ENCODE measurements around the gene INAVA.

Gene INAVA

GRCh38 chr1:200877010-200877409, 17.7 kb upstream of the INAVA start:
- DNase-seq, result no peak

GRCh38 chr1:200877839-200878551, 16.7 kb upstream of the INAVA start:
- DNase-seq, result no peak

DNA sequence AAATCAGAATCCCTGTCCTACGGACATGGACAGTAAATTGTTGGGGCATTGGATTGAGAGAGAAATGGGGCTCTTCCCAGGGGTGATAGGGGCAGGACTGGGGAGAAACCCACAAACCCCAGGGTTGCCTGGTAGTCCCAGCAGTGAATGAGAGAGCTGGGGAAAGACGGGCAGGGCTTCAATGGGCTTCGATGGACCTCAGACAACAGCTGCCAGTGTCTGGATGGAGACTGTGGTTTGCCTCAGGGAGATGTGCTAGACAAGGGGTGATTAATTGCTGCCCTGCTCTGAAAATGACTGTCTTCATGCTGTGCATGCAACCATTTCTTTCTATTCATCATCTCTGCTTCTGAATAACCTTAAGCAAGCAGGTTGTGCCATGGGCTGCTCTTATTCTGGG, 14.5 kb upstream of the INAVA start:
- no peak for DNase-seq

GRCh38 chr1:200883118-200883517, 11.6 kb upstream of the INAVA start:
- DNase-seq, result no peak

- DNase-seq, result no peak
These were observed 8.9 kb upstream of the INAVA start for GRCh38 chr1:200885623-200886402.

- no peak for DNase-seq
These were observed 8.1 kb upstream of the INAVA start for GRCh38 chr1:200886594-200886993.

GRCh38 chr1:200887036-200887435, 7.7 kb upstream of the INAVA start:
- no peak for DNase-seq

DNA sequence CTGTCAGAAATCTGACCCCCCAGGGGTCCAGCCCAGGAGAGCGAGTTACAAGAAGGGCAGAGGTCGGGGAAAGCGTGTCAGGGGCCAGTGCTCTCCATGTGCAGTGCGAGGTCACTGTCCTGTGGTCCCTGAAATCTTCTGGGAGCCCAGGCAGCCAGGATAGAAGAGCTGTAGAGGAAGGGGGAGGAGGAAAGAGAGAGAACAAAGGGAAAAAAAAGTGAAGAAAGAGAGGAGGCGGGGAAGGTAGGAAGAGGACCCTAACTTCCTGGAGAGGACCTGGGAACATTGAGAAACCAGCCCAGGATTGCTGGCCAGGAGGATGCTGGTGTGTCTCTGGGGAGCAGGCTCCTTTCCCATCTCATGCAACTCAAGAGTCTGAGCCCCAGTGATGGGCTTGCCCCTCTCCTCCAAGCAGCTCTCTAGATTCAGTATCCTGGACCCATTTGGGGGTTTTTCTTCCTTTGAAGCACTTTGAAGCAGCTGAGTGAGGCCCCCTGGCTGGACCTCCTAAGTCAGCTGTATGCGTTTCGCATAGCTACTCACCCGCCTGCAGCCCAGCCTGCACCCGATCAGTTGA, 6.8 kb upstream of the INAVA start:
- DNase-seq, result no peak

DNA sequence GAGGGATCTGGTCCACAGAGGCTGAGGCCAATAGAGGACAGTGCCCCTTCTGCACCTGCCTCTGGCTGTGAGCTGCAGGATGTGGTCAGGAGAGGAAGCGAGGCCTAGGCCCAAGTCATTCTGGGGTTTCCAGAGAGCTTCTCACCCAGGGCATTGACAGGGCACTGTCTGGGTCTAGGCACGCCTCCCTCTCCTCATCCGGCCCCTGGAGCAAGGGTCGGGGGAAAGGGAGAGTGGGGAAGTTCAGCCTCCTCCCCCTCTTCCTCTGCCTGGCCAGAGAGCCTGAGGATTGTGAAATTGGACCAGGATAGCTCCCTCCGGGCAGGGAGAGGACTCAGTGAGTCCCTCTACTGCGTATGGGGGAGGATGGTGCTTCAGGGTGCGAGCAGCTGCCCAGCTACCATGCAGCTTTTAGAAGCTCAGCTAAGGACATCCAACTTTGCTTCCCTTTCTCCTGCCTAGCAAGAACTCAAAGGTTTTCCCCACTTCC, 6.3 kb upstream of the INAVA start:
- DNase-seq, result no peak

DNA sequence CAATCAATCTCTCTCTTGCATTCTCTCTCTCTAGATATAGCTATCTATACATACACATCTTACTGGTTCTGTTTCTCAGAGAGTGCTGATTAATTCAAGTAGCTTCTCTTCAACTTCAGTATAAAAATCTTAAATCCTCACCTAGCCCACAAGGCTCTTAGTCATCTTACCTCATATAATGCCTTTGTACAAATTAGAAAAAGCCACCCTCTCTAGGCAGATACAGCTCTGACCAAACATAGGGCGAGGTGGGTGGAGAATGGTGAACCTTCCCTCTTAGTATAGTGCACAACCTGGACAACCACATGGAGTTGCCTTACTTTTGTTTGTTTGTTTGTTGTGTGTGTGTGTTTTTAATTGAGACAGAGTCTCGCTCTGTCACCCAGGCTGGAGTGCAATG, 5.1 kb upstream of the INAVA start:
- no peak for DNase-seq

DNA sequence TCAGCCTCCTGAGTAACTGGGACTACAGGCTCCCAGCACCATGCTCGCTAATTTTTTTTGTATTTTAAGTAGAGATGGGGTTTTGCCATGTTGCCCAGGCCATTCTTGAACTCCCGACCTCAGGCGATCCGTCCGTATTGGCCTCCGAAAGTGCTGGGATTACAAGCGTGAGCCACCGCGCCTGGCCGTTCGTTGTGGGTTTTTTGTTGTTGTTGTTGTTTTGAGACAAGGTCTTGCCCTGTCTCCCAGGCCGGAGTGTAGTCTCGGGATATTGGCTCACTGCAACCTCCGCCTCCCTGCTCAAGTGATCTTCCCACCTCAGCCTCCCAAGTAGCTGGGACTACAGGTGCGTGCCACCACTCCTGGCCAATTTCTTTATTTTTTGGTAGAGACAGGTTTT, 4.7 kb upstream of the INAVA start:
- DNase-seq, result no peak

GRCh38 chr1:200890818-200891773, 3.6 kb upstream of the INAVA start:
- DNase-seq, result no peak

GRCh38 chr1:200891774-200892157, 2.9 kb upstream of the INAVA start:
- DNase-seq, result no peak

- DNase-seq, result no peak
These were observed 2.2 kb upstream of the INAVA start for GRCh38 chr1:200892546-200892945.

DNA sequence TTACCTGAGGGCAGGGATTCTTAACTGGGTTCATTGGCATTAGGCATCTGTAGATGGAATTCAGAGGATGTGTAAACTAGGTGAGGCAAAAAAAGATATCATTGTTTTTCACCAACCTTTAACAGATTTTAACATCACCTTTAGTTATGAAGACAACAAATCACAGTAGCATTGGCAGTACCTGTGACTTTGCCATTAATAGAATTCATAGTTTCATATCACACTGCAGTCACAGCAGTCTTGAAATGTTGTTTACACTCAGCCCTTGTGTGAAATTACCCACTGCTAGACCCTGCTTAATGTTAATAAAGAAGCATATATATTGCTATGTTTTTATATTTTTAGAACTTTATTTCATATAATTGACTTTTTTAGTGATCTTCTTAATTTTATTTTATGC, 1.7 kb upstream of the INAVA start:
- no peak for DNase-seq

- DNase-seq, result no peak
These were observed 1.2 kb upstream of the INAVA start for GRCh38 chr1:200893411-200893901.

DNA sequence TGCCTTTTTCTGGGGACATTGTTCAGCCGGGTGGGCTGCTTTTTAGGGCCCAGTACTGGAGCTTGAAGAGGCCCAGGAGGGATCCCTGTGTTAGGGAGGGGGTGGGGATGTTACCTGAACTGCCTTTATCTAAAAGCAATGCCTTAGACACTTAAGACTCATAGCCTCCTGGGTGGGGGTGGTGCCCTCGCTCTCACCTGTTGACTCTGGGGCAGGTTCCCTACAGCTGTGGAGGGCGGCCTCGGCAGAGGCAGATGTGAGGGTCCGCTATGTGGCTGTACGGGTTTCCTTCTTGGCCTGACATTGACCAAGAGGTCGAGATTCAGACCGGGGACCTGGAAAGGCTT, 716 bp downstream of the INAVA start:
- DNase-seq, result no peak

- DNase-seq, result no peak
These were observed 1.3 kb downstream of the INAVA start for GRCh38 chr1:200895801-200896530.

DNA sequence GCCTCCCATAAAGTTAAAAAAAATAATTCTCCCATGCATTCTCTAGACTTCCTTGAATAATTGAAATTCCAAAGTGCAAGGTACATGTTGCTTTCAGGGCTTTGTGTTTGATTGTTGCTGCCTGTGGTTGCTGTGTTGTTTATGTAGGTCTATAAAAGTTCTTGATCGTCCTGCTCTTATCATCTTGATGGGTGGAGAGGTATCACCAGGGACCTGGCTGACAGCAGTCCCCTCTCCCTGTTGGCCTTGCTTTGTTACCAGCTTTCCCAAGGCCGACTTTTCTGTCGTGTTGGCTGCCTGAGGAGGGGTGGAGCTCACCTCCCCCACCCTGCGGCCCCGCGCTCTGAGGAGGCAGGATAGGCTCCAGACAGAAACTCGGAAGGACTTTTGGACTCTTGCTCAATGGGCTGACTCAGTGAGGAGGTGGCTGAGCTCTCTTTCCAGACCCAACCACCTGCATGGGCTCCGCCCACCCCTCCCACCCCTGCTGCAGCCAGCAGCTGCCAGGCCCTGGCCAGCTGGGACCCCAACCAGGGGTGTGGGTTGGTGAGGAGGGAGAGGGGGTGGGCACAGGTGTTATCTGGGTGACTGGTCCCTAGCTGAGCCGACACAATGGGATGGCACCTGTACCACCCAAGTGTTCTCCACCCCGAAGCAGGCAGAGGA, 2.0 kb downstream of the INAVA start:
- DNase-seq, result no peak

GRCh38 chr1:200897259-200897658, 2.6 kb downstream of the INAVA start:
- DNase-seq, result no peak

GRCh38 chr1:200899015-200899386, 4.3 kb downstream of the INAVA start:
- no peak for DNase-seq

All from activated gamma-delta T cell (primary cell).